HepG2 (cell line): ENCODE results near the gene TUBB. TPM values are rescaled to one million over a fixed set of nuclear protein-coding genes. Genes with fewer than 3 reads are reported as not detected.

Source experiments
- CHCHD3 ChIP-seq: sonication (generic); formaldehyde crosslinking; IDR thresholded peaks from 2 replicates; pipeline ENCODE4 v1.8.0; 2022; ENCODE audit warnings: mild to moderate bottlenecking, missing genetic modification reagents, moderate library complexity
- ERF ChIP-seq: IDR thresholded peaks from 2 replicates; pipeline ENCODE4 v1.6.1; 2018; ENCODE audit warnings: missing biosample characterization, missing genetic modification reagents
- GABPB1 ChIP-seq: IDR thresholded peaks from 2 replicates; pipeline ENCODE4 v1.6.1; 2016; ENCODE audit warnings: mild to moderate bottlenecking, missing genetic modification reagents, moderate library complexity, missing compliant biosample characterization
- GATAD2A ChIP-seq: IDR thresholded peaks from 2 replicates; pipeline ENCODE4 v1.6.1; 2016
- HIVEP1 ChIP-seq: sonication (generic); formaldehyde crosslinking; IDR thresholded peaks from 2 replicates; pipeline ENCODE4 v1.4.0; 2020; ENCODE audit warnings: mild to moderate bottlenecking, missing genetic modification reagents
- KDM2A ChIP-seq: sonication (generic); formaldehyde crosslinking; IDR thresholded peaks from 2 replicates; pipeline ENCODE4 v1.4.0; 2020; ENCODE audit warnings: low read depth, missing genetic modification reagents, borderline replicate concordance
- SMC3 ChIP-seq: IDR thresholded peaks from 2 replicates; pipeline ENCODE4 v1.6.1; 2011; ENCODE audit warnings: low read length, improper control_type of control experiment
- TARDBP ChIP-seq: sonication (generic); formaldehyde crosslinking; IDR thresholded peaks from 2 replicates; pipeline ENCODE4 v1.8.0; 2022; ENCODE audit warnings: mild to moderate bottlenecking, missing genetic modification reagents
- TFE3 ChIP-seq: IDR thresholded peaks from 2 replicates; pipeline ENCODE4 v1.6.1; 2016
- WIZ ChIP-seq: sonication (generic); formaldehyde crosslinking; IDR thresholded peaks from 2 replicates; pipeline ENCODE4 v1.5.1; 2020; ENCODE audit warnings: mild to moderate bottlenecking, missing genetic modification reagents
- XRCC5 ChIP-seq: fragments of 200-400 bp; formaldehyde crosslinking; optimal IDR thresholded peaks from 2 replicates; pipeline ENCODE3; 2017; ENCODE audit warnings: mild to moderate bottlenecking, low read length
- ZBTB7A ChIP-seq: sonication (generic); formaldehyde crosslinking; IDR thresholded peaks from 2 replicates; pipeline ENCODE4 v1.8.0; 2022; ENCODE audit warnings: mild to moderate bottlenecking, missing genetic modification reagents
- ZNF232 ChIP-seq: sonication (generic); formaldehyde crosslinking; IDR thresholded peaks from 2 replicates; pipeline ENCODE4 v1.4.0; 2020; ENCODE audit warnings: missing genetic modification reagents, borderline replicate concordance
- ZNF280B ChIP-seq: sonication (generic); formaldehyde crosslinking; IDR thresholded peaks from 2 replicates; pipeline ENCODE4 v1.5.0; 2020; ENCODE audit warnings: missing genetic modification reagents, mild to moderate bottlenecking, borderline replicate concordance
- ZNF33B ChIP-seq: sonication (generic); formaldehyde crosslinking; IDR thresholded peaks from 2 replicates; pipeline ENCODE4 v1.5.1; 2020; ENCODE audit warnings: mild to moderate bottlenecking, missing genetic modification reagents
- ZNF441 ChIP-seq: sonication (generic); formaldehyde crosslinking; IDR thresholded peaks from 2 replicates; pipeline ENCODE4 v1.7.0; 2021; ENCODE audit warnings: missing genetic modification reagents, borderline replicate concordance
- ZNF547 ChIP-seq: sonication (generic); formaldehyde crosslinking; IDR thresholded peaks from 2 replicates; pipeline ENCODE4 v1.5.1; 2020; ENCODE audit warnings: mild to moderate bottlenecking, missing genetic modification reagents
- ZNF615 ChIP-seq: sonication (generic); formaldehyde crosslinking; IDR thresholded peaks from 2 replicates; pipeline ENCODE4 v1.5.0; 2020; ENCODE audit warnings: mild to moderate bottlenecking, missing genetic modification reagents, borderline replicate concordance
- ZNF768 ChIP-seq: sonication (generic); formaldehyde crosslinking; IDR thresholded peaks from 2 replicates; pipeline ENCODE4 v1.4.0; 2020; ENCODE audit warnings: missing genetic modification reagents
- ZNF788 ChIP-seq: sonication (generic); formaldehyde crosslinking; IDR thresholded peaks from 2 replicates; pipeline ENCODE4 v1.5.0; 2020; ENCODE audit warnings: mild to moderate bottlenecking, missing genetic modification reagents, borderline replicate concordance
- ZNF792 ChIP-seq: IDR thresholded peaks from 2 replicates; pipeline ENCODE4 v1.6.1; 2016
- ZSCAN31 ChIP-seq: sonication (generic); formaldehyde crosslinking; IDR thresholded peaks from 2 replicates; pipeline ENCODE4 v1.5.0; 2020; ENCODE audit warnings: low read depth, mild to moderate bottlenecking, missing genetic modification reagents
- polyA plus RNA-seq, 8 experiments: library from polyadenylated mRNA; depleted of rRNA in 3 of 8; stranded (reverse) in 7 of 8; unstranded in 1 of 8; fragments of >200 nt; fragmentation: Illumina TruSeq in 4 of 8; extraction: Trizol in 4 of 8; gene quantifications; 2 replicates each; pipeline versions ENCODE4 v1.2.1 to v1.2.3, GENCODE V29; 2011 to 2016; ENCODE audit warnings: low read depth in 4 of 8, missing spikeins in 1 of 8, mixed read lengths in 1 of 8; ENCODE audit not compliant: insufficient read depth in 1 of 8
- total RNA-seq, 5 experiments: library from RNA; depleted of rRNA; stranded (reverse); fragments of >200 nt; fragmentation: Illumina TruSeq; extraction: Trizol; gene quantifications; 2 replicates each; pipeline ENCODE4 v1.2.3, GENCODE V29; 2016; ENCODE audit warnings: low read depth in 1 of 5
- TF ChIP-seq, protein P1 (sequence below): sonication (generic); formaldehyde crosslinking; IDR thresholded peaks from 2 replicates; pipeline ENCODE4 v1.4.0; 2020; ENCODE audit warnings: missing genetic modification reagents, mild to moderate bottlenecking, borderline replicate concordance

The TUBB gene
- total and polyA plus RNA-seq, 2 of the 13 experiments (the other 11 are each of a cell fraction or from before 2014, with no cell fraction given): 911 to 1,163 TPM

- TF ChIP-seq GABPB1 (CRISPR knock-in tag) (peak; percentile 65), ZNF441 (CRISPR knock-in tag) (no peak), ZNF33B (no peak), KDM2A (CRISPR knock-in tag) (0 out of 2 replicates have a peak, but pooled peaks have one; percentile 18), XRCC5 (peak; percentile 82), CHCHD3 (CRISPR knock-in tag) (no peak), ZNF788 (CRISPR knock-in tag) (peak; percentile 35; the same call in 1 of the 2 replicates), GATAD2A (peak; percentile 35; the same call in 1 of the 2 replicates), ZNF768 (CRISPR knock-in tag) (peak; percentile 48; the same call in 1 of the 2 replicates), ZNF615 (CRISPR knock-in tag) (no peak), ZBTB7A (CRISPR knock-in tag) (peak; percentile 35; the same call in 1 of the 2 replicates), TARDBP (CRISPR knock-in tag) (peak; percentile 51; the same call in 1 of the 2 replicates), ZSCAN31 (CRISPR knock-in tag) (peak; percentile 44), ZNF280B (CRISPR knock-in tag) (peak; percentile 52; the same call in 1 of the 2 replicates), ZNF792 (CRISPR knock-in tag) (0 out of 2 replicates have a peak, but pooled peaks have one; percentile 36), ZNF232 (0 out of 2 replicates have a peak, but pooled peaks have one; percentile 46), HIVEP1 (CRISPR knock-in tag) (no peak), WIZ (no peak), ZNF547 (peak; percentile 37; the same call in 1 of the 2 replicates), SMC3 (peak; percentile 37; the same call in 1 of the 2 replicates), TFE3 (CRISPR knock-in tag) (no peak), ERF (CRISPR knock-in tag) (peak; percentile 38; the same call in 1 of the 2 replicates)
- TF ChIP-seq, protein P1, sequence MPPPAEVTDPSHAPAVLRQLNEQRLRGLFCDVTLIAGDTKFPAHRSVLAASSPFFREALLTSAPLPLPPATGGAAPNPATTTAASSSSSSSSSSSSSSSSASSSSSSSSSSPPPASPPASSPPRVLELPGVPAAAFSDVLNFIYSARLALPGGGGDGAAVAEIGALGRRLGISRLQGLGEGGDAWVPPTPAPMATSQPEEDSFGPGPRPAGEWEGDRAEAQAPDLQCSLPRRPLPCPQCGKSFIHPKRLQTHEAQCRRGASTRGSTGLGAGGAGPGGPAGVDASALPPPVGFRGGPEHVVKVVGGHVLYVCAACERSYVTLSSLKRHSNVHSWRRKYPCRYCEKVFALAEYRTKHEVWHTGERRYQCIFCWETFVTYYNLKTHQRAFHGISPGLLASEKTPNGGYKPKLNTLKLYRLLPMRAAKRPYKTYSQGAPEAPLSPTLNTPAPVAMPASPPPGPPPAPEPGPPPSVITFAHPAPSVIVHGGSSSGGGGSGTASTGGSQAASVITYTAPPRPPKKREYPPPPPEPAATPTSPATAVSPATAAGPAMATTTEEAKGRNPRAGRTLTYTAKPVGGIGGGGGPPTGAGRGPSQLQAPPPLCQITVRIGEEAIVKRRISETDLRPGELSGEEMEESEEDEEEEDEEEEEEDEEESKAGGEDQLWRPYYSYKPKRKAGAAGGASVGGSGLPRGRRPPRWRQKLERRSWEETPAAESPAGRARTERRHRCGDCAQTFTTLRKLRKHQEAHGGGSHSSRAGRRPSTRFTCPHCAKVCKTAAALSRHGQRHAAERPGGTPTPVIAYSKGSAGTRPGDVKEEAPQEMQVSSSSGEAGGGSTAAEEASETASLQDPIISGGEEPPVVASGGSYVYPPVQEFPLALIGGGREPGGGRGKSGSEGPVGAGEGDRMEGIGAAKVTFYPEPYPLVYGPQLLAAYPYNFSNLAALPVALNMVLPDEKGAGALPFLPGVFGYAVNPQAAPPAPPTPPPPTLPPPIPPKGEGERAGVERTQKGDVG (CRISPR knock-in tag): peak; percentile 99
Observed at GRCh38 chr6:30730601-30731435, 10.7 kb downstream of the TUBB start (continued).
